ENCODE data around the gene PHACTR3.

Gene PHACTR3

DNA sequence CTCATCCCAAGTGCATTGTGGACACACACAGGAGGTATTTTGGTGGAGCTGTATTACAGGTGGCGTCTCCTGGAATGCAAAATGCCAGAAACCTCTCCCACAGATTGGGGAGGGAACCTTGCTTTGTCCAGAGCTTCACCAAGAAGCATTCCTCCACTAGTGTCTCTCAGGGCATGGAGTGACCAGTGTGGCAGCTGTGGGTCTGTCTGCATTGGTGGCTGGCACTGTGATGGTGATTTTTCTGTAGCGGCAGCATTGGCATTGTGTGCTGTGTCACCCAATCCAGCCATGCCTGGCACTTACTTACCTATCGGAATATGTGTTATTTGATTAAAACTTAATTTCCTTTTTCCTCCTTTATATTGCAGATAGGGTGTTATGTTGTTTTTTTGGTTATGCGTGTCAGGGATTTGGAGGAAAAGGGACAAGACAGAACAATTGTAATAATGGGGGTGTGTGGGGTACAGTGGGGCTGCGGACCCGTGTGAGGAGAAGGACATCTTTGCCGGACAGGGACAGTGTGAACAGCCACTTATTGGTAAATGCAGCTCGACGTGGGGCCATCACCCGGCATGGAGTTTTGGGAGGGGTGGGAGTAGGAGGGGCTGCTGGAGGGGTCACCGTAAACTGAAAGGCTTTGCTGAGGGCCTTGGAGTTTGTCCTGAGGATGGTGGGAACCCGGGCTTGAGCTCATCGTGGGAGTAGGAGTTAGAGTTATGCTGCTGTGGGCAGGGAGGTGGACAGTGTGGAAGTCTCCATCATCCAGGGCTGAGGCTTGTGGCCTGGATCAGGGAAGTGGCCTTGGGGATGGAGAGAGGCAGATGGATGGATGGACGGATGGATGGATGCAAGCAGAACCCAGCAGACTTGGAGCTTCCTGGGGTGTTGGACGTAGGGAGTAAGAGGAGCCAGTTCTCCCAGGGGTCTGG lies 224.0 kb downstream of the PHACTR3 start:
- no peak overlapping the region for H3K4me3 ChIP-seq (ENCODE audit: low read depth, low read length)
- no peak for DNase-seq (ENCODE audit: low read depth)
- TF ChIP-seq, protein P1, sequence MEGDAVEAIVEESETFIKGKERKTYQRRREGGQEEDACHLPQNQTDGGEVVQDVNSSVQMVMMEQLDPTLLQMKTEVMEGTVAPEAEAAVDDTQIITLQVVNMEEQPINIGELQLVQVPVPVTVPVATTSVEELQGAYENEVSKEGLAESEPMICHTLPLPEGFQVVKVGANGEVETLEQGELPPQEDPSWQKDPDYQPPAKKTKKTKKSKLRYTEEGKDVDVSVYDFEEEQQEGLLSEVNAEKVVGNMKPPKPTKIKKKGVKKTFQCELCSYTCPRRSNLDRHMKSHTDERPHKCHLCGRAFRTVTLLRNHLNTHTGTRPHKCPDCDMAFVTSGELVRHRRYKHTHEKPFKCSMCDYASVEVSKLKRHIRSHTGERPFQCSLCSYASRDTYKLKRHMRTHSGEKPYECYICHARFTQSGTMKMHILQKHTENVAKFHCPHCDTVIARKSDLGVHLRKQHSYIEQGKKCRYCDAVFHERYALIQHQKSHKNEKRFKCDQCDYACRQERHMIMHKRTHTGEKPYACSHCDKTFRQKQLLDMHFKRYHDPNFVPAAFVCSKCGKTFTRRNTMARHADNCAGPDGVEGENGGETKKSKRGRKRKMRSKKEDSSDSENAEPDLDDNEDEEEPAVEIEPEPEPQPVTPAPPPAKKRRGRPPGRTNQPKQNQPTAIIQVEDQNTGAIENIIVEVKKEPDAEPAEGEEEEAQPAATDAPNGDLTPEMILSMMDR (IDR thresholded peaks at IDR 0.05; ENCODE audit: low read depth, low read length, missing control alignments), result no peak

DNA sequence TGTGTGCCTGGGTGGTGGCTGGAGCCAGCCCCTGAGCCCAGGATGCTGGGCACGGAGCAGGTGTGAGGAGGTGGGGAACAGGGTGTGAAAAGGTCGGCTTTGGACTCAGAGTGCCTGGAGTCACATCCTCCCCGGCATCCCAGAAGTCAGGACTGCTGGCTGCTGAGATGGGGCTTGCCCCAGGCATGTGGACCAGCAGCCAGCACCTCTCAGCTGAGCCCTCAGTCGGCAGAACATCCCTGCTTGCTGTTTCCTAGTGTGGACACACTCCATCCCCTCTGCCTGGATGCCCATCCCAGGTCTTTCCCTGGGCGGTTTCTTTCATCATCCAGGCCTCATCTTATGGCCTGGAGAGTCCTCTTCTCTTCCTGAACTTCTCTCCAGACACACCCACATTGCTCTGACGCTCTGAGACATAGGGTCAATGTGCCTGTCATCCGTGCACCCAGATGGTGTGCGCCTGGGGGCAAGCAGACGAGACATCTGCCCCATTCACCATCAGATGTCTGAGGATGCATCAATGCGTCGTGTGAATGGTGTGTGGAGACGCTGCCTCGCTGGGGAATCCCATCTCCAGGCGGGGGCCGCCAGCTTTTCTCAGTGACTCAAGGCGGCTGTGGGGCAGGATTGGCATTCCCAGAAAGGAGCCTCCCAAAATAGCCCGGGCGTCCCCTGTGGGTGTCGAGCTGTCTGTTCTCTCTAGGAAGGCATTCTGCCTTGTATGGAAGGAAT lies 224.9 kb downstream of the PHACTR3 start:
- DNase-seq (ENCODE audit: low read depth), result no peak
- no peak overlapping the region for H3K4me3 ChIP-seq (ENCODE audit: low read depth, low read length)
- TF ChIP-seq, protein P1 (IDR thresholded peaks at IDR 0.05; ENCODE audit: low read depth, low read length, missing control alignments), result no peak

DNA sequence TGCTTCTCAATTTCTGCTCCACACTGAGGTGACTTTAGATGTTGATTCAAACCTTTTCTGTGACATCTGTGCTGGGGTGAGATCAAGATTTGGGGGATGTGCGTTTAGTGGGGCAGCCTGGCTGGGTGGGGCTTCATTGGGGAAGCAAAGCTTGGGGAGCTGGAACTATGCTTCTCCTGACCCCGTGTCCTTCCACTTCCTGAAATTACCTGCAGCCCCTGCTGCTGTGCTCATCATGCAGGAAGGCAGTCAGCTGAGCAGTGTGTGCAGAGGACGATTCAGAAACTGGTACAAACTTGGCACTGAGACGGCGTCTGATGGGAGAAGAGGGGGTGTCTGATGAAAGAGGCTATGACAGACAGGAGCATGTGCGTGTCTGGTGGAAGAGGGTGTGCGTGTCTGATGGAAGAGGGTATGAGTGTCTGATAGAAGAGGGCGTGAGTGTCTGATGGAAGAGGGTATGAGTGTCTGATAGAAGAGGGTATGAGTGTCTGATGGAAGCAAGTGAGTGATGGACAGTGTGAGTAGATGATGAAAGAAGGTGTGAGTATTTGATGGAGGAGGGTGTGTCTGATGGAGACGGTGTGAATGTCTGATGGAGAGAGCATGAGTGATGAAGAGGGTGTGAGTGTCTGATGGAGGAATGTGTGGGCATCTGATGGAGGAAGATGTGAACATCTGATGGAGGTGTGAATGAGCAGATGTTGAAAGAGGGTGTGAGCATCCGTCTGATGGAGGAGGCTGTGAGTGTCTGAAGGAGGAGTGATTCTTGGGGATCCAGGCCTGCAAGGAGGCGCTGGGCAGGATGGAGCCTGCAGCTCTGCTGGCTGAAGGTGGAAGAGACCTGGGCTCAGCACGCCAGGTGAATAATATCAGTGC lies 225.7 kb downstream of the PHACTR3 start:
- no peak for DNase-seq (ENCODE audit: low read depth)
- TF ChIP-seq, protein P1 (IDR thresholded peaks at IDR 0.05; ENCODE audit: low read depth, low read length, missing control alignments), result no peak
- H3K4me3 ChIP-seq (ENCODE audit: low read depth, low read length), result no peak overlapping the region

DNA sequence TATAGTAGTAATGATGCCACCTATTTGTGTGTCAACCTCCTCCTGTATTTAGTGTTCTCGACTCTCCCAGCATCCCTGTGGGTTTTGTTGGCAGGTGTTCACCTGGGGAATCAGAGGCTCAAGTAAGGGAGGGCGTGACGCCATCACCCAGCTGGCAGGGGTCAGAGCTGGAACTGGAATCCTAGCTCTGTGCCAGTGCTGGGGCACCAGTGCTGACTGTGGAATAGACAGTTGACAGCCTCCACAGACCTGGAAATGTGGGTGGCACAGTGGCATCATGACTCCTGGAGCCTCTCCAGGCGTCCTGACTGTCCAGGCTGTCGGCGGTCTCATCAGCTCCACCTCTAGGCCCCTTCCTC lies 226.3 kb downstream of the PHACTR3 start:
- no peak for DNase-seq (ENCODE audit: low read depth)
- H3K4me3 ChIP-seq (ENCODE audit: low read depth, low read length), result no peak overlapping the region
- TF ChIP-seq, protein P1 (IDR thresholded peaks at IDR 0.05; ENCODE audit: low read depth, low read length, missing control alignments), result no peak

DNA sequence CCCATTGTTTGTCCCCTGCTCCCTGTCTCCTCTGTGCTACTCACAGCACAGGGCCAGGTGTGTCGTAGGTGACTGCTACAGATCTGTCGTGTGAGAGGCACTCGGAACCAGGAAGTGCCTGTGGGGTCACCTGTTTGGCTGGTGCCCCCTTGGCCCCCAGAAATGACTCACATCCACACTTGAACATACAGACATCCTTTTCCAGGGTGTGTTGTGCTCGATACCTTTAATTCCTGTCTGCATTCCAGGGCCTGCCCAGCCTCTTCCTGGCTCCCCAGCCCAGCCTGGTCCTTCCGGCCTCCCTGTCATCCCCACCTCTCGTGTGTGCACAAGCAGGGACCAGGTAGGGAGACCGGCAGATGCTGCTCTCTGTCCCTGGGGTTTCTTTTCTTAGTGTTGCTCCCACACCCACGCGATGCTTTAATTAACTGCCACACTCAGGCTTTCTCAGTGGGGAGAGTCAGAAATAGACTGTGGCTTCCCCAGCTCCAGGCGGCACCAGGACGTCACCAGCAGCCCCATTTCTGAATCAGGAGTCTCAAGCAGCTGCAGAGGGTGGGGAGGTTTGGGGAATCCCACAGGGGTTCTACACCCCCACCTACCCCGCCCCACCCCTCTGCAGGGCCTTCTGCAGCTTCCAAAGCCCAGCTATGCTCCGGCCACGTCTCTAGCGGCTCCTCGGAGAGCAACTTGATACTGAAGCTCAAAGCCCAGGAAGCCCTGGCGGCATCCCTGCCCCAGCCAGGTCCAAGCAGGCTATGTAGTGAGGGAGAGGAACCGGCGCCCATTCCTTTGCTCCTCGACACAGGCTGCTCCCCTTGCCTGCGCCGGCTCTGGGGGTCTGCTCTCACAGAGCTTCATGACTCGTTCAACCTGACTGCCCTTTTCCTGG lies 226.9 kb downstream of the PHACTR3 start:
- DNase-seq (ENCODE audit: low read depth), result no peak
- no peak overlapping the region for H3K4me3 ChIP-seq (ENCODE audit: low read depth, low read length)
- TF ChIP-seq, protein P1 (IDR thresholded peaks at IDR 0.05; ENCODE audit: low read depth, low read length, missing control alignments), result no peak

DNA sequence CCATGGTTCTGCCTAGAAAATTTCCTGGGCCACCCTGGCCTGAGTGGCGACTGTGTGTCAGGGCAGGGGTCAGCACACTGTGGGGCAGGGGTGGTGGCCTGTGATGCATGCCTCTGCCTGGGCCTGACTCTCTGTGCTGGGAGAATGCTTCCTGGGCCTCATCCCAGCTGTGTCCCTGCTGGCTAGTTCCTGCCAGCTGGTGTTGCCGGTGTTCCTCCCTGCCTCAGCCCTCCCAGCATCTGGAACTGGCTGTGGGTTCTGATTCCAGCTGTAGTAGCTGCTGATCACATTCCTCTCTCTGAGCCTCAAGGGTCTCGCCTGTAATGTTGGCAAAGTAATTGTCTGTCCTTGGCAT lies 227.6 kb downstream of the PHACTR3 start:
- TF ChIP-seq, protein P1 (IDR thresholded peaks at IDR 0.05; ENCODE audit: low read depth, low read length, missing control alignments), result no peak
- no peak overlapping the region for H3K4me3 ChIP-seq (ENCODE audit: low read depth, low read length)
- DNase-seq (ENCODE audit: low read depth), result no peak

All from GM12864 (cell line).